Loucy (cell line): ENCODE measurements around the gene DNMT3B.

ENCODE experiments used
- H2AFZ ChIP-seq: fragments of 200-600 bp; sonication (generic); 2 replicates; pipeline ENCODE4 v1.6.0; 2016; ENCODE audit warnings: antibody characterized with exemption, mild to moderate bottlenecking, low read length, moderate library complexity
- H3F3A ChIP-seq: fragments of 200-600 bp; 2 replicates; pipeline ENCODE4 v1.6.0; 2016; ENCODE audit warnings: antibody characterized with exemption, low read depth, mild to moderate bottlenecking
- H3K27me3 ChIP-seq: fragments of 200-600 bp; sonication (generic); 2 replicates; pipeline ENCODE4 v1.6.1; 2014; ENCODE audit warnings: low read length, mild to moderate bottlenecking; ENCODE audit not compliant: insufficient read depth, poor library complexity, severe bottlenecking
- H3K36me3 ChIP-seq: fragments of 200-600 bp; sonication (generic); 2 replicates; pipeline ENCODE4 v1.6.1; 2016; ENCODE audit warnings: low read length; ENCODE audit not compliant: insufficient read depth
- H3K4me1 ChIP-seq: fragments of 200-600 bp; sonication (generic); 2 replicates; pipeline ENCODE4 v1.5.1; 2014; ENCODE audit warnings: low read length, mild to moderate bottlenecking; ENCODE audit not compliant: insufficient read depth, poor library complexity, severe bottlenecking
- H3K4me2 ChIP-seq: fragments of 200-600 bp; sonication (generic); 2 replicates; pipeline ENCODE4 v1.6.0; 2014; ENCODE audit warnings: antibody characterized with exemption, low read length, low read depth, mild to moderate bottlenecking; ENCODE audit not compliant: poor library complexity, severe bottlenecking
- H3K4me3 ChIP-seq: fragments of 200-600 bp; sonication (generic); 2 replicates; pipeline ENCODE4 v1.5.1; 2014; ENCODE audit warnings: low read length, mild to moderate bottlenecking, mixed read lengths; ENCODE audit not compliant: poor library complexity, severe bottlenecking
- H3K79me2 ChIP-seq: fragments of 200-600 bp; sonication (generic); 2 replicates; pipeline ENCODE4 v1.6.1; 2014; ENCODE audit warnings: low read length; ENCODE audit not compliant: insufficient read depth
- H3K9ac ChIP-seq: fragments of 200-600 bp; sonication (generic); 2 replicates; pipeline ENCODE4 v1.6.0; 2014; ENCODE audit warnings: mild to moderate bottlenecking, low read depth, low read length, moderate library complexity; ENCODE audit not compliant: poor library complexity, severe bottlenecking
- H3K9me2 ChIP-seq: fragments of 200-600 bp; sonication (generic); replicated peaks from 2 replicates; pipeline ENCODE4 v1.6.1; 2016; ENCODE audit warnings: low read depth, low read length, mixed read lengths
- H3K9me3 ChIP-seq: fragments of 200-600 bp; sonication (generic); 2 replicates; pipeline ENCODE4 v1.6.1; 2014; ENCODE audit warnings: mild to moderate bottlenecking, antibody characterized with exemption, low read length, low read depth; ENCODE audit not compliant: insufficient read depth
- H4K20me1 ChIP-seq: fragments of 200-600 bp; sonication (generic); 2 replicates; pipeline ENCODE4 v1.6.0; 2014; ENCODE audit warnings: antibody characterized with exemption, low read length, mild to moderate bottlenecking; ENCODE audit not compliant: insufficient read depth, poor library complexity, severe bottlenecking
- EZH2phosphoT487 ChIP-seq: fragments of 200-600 bp; IDR thresholded peaks from 2 replicates; pipeline ENCODE4 v1.6.1; 2018; ENCODE audit warnings: antibody characterized with exemption, mild to moderate bottlenecking, moderate library complexity, borderline replicate concordance
- TF ChIP-seq, protein P1 (sequence below): fragments of 200-600 bp; sonication (generic); conservative IDR thresholded peaks from 2 replicates; pipeline ENCODE4 v1.5.1; 2014; ENCODE audit warnings: mild to moderate bottlenecking, antibody characterized with exemption, low read length

The DNMT3B gene

DNA sequence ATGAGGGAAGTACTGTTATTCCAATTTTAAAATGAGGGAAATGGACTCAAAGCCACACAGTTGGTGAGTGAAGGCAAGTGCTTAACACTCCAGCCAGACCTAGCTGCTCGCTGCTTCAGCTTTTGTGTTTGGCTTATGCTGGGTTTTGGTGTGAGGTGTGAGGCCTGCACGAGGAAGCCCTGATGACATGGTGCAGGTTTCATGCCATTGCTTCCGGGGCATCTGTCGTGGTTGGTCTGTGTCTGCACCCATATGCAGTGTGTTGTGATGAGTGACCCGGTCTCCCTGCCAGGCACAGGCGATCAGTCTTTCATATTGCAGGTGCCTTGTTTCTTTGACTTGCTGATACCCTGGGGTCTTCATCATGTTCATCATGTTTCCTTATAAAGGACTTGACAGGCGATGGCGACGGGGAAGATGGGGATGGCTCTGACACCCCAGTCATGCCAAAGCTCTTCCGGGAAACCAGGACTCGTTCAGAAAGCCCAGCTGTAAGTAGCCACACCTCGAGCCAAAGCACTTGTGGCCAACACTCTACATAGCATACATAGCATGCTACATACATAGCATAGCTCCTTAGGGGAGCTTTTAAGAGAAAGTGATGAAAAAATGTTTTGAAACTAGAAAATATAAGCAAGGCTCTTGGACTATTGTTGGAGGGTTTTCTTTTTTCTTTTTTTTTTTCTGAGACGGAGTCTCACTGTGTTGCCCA is 22.3 kb downstream of the DNMT3B start:
- Histone ChIP-seq H3K79me2 (peaks cover 46% of the 10 kb centered on the region), H3K36me3 (peaks cover 100% of the 10 kb centered on the region), H4K20me1 (peaks cover 20% of the 10 kb centered on the region), H3K4me1 (no peaks in the 10 kb centered on the region), H3K9me2 (no peaks in the 10 kb centered on the region), H3K27me3 (no peaks in the 10 kb centered on the region), H3K9ac (no peak overlapping the region), H3K4me3 (no peak overlapping the region), H2AFZ (no peak overlapping the region), H3K9me3 (no peaks in the 10 kb centered on the region), H3F3A (no peaks in the 10 kb centered on the region), H3K4me2 (no peak overlapping the region)
- TF ChIP-seq, protein P1, sequence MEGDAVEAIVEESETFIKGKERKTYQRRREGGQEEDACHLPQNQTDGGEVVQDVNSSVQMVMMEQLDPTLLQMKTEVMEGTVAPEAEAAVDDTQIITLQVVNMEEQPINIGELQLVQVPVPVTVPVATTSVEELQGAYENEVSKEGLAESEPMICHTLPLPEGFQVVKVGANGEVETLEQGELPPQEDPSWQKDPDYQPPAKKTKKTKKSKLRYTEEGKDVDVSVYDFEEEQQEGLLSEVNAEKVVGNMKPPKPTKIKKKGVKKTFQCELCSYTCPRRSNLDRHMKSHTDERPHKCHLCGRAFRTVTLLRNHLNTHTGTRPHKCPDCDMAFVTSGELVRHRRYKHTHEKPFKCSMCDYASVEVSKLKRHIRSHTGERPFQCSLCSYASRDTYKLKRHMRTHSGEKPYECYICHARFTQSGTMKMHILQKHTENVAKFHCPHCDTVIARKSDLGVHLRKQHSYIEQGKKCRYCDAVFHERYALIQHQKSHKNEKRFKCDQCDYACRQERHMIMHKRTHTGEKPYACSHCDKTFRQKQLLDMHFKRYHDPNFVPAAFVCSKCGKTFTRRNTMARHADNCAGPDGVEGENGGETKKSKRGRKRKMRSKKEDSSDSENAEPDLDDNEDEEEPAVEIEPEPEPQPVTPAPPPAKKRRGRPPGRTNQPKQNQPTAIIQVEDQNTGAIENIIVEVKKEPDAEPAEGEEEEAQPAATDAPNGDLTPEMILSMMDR = no peak
- no peak for TF ChIP-seq EZH2phosphoT487

DNA sequence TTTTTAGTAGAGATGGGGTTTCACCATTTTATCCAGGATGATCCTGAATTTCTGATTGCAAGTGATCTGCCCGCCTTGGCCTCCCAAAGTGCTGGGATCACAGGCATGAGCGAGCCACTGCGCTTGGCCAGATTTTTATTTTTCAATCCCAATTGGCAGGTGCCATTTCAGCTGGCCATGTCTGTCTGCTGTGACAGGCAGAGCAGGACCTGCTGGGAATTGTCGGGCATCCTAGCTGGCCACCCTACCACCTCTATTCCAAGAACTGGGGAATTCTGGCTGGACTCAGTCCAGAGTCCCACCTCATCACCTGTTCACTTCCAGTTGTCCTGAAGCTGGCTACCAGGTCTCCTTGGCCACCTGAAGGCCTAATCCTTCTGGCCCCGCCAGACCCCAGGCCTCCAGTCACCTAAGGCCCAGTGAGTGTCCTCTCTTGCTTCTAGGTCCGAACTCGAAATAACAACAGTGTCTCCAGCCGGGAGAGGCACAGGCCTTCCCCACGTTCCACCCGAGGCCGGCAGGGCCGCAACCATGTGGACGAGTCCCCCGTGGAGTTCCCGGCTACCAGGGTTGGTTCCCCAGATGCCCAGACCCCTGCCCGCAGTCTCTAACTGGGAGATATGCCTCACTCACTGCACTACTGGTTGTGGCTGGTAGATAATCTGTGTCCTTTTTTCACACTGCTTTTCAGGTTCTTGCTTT is 24.0 kb downstream of the DNMT3B start:
- no peak overlapping the region for H3K4me3 ChIP-seq
- H4K20me1 ChIP-seq = peaks cover 14% of the 10 kb centered on the region
- H3F3A ChIP-seq = no peaks in the 10 kb centered on the region
- H3K36me3 ChIP-seq = peaks cover 100% of the 10 kb centered on the region
- H3K9me2 ChIP-seq = no peaks in the 10 kb centered on the region
- H3K4me2 ChIP-seq = no peak overlapping the region
- peaks cover 38% of the 10 kb centered on the region; the same call in 1 of the 2 replicates for H3K79me2 ChIP-seq
- H3K27me3 ChIP-seq = no peaks in the 10 kb centered on the region
- TF ChIP-seq, protein P1 = no peak
- TF ChIP-seq EZH2phosphoT487 = no peak
- no peak overlapping the region for H2AFZ ChIP-seq
- no peaks in the 10 kb centered on the region for H3K9me3 ChIP-seq
- no peak overlapping the region for H3K9ac ChIP-seq
- H3K4me1 ChIP-seq = no peaks in the 10 kb centered on the region

DNA sequence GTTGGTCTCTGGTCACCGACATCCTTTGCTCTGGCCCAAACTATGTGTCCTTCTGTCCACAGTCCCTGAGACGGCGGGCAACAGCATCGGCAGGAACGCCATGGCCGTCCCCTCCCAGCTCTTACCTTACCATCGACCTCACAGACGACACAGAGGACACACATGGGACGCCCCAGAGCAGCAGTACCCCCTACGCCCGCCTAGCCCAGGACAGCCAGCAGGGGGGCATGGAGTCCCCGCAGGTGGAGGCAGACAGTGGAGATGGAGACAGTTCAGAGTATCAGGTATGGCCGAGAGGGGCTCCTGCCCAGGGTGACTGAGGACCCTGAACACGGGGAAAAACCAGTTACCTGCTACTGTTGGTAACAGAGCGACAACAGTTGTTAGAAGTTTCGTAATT is 25.0 kb downstream of the DNMT3B start:
- Histone ChIP-seq H3K9me2 (no peaks in the 10 kb centered on the region), H3K9me3 (no peaks in the 10 kb centered on the region), H3K4me1 (peaks cover 3% of the 10 kb centered on the region), H3K36me3 (peaks cover 100% of the 10 kb centered on the region), H3K4me2 (no peak overlapping the region), H3F3A (no peaks in the 10 kb centered on the region), H3K4me3 (no peak overlapping the region), H3K79me2 (peaks cover 29% of the 10 kb centered on the region; the same call in 1 of the 2 replicates), H2AFZ (no peak overlapping the region), H4K20me1 (peaks cover 19% of the 10 kb centered on the region), H3K27me3 (no peaks in the 10 kb centered on the region), H3K9ac (no peak overlapping the region)
- TF ChIP-seq, protein P1 = 0 out of 2 replicates have a peak, but pooled peaks have one; percentile 11
- TF ChIP-seq EZH2phosphoT487 = no peak
